Neural cell (in vitro differentiated cells): ENCODE data around the gene PRR5L. TPM values are rescaled to one million over a fixed set of nuclear protein-coding genes. Genes with fewer than 3 reads are reported as not detected.

Experiments used
- H2AFZ ChIP-seq: fragments of 200-600, 300-800 bp; sonication (generic), shearing (Covaris generic); 2 replicates; pipeline ENCODE4 v1.6.0; 2014; ENCODE audit warnings: low read depth, mild to moderate bottlenecking, antibody characterized with exemption, low read length, moderate library complexity
- H3F3A ChIP-seq: fragments of 200-600 bp; shearing (Covaris generic); 2 replicates; pipeline ENCODE4 v1.6.1; 2016; ENCODE audit warnings: mild to moderate bottlenecking, moderate library complexity, mixed read lengths, antibody characterized with exemption, low read length; ENCODE audit not compliant: insufficient read depth, poor library complexity, severe bottlenecking
- H3K27ac ChIP-seq: fragments of 200-600, 300-800 bp; sonication (generic), shearing (Covaris generic); 2 replicates; pipeline ENCODE4 v1.5.1; 2014; ENCODE audit warnings: mild to moderate bottlenecking, low read length, moderate library complexity
- H3K27me3 ChIP-seq: fragments of 300-800, 200-600 bp; sonication (generic), shearing (Covaris generic); 2 replicates; pipeline ENCODE4 v1.6.0; 2014; ENCODE audit warnings: mild to moderate bottlenecking, low read depth, low read length, moderate library complexity; ENCODE audit not compliant: insufficient read depth
- H3K36me3 ChIP-seq: fragments of 300-800, 200-600 bp; sonication (generic), shearing (Covaris generic); 2 replicates; pipeline ENCODE4 v1.5.1; 2014; ENCODE audit warnings: mild to moderate bottlenecking, antibody characterized with exemption, low read length, moderate library complexity; ENCODE audit not compliant: insufficient read depth
- H3K4me2 ChIP-seq: fragments of 300-800, 200-600 bp; sonication (generic), shearing (Covaris generic); 2 replicates; pipeline ENCODE4 v1.6.0; 2014; ENCODE audit warnings: mild to moderate bottlenecking, low read length
- H3K4me3 ChIP-seq: fragments of 300-800, 200-600 bp; sonication (generic), shearing (Covaris generic); 2 replicates; pipeline ENCODE4 v1.5.1; 2014; ENCODE audit warnings: mild to moderate bottlenecking, low read length, moderate library complexity
- H3K79me2 ChIP-seq: fragments of 200-600 bp; shearing (Covaris generic); replicated peaks from 2 replicates; pipeline ENCODE4 v1.6.0; 2014; ENCODE audit warnings: mild to moderate bottlenecking, low read length, moderate library complexity; ENCODE audit not compliant: insufficient read depth
- H3K9ac ChIP-seq: fragments of 300-800, 200-600 bp; sonication (generic), shearing (Covaris generic); 2 replicates; pipeline ENCODE4 v1.6.1; 2016; ENCODE audit warnings: mild to moderate bottlenecking, low read length, mixed read lengths
- H3K9me2 ChIP-seq: fragments of 200-600 bp; shearing (Covaris generic); 2 replicates; pipeline ENCODE4 v1.6.1; 2016; ENCODE audit warnings: mild to moderate bottlenecking, low read length, mixed read lengths; ENCODE audit not compliant: insufficient read depth
- H3K9me3 ChIP-seq: fragments of 200-600, 300-800 bp; sonication (generic), shearing (Covaris generic); 2 replicates; pipeline ENCODE4 v1.6.1; 2016; ENCODE audit warnings: mild to moderate bottlenecking, mixed run types, low read length, moderate library complexity, mixed read lengths
- H4K20me1 ChIP-seq: fragments of 200-600 bp; shearing (Covaris generic); 2 replicates; pipeline ENCODE4 v1.6.1; 2016; ENCODE audit warnings: mild to moderate bottlenecking, mixed run types; ENCODE audit not compliant: insufficient read depth
- CTCF ChIP-seq: fragments of 450-650 bp; IDR thresholded peaks from 2 replicates; pipeline ENCODE4 v1.5.1; 2014; ENCODE audit warnings: antibody characterized with exemption, mild to moderate bottlenecking, moderate library complexity; ENCODE audit not compliant: poor library complexity, severe bottlenecking
- EP300 ChIP-seq: fragments of 450-650 bp; conservative IDR thresholded peaks from 2 replicates; pipeline ENCODE4 v1.6.1; 2014; ENCODE audit warnings: antibody characterized with exemption, mild to moderate bottlenecking, moderate library complexity; ENCODE audit not compliant: poor library complexity, severe bottlenecking
- EZH2 ChIP-seq: fragments of 200-600, 300-800 bp; shearing (Covaris generic), sonication (generic); IDR thresholded peaks from 2 replicates; pipeline ENCODE4 v1.6.1; 2014; ENCODE audit warnings: antibody characterized with exemption, low read length, borderline replicate concordance, mild to moderate bottlenecking; ENCODE audit not compliant: insufficient read depth, poor library complexity, severe bottlenecking
- MXI1 ChIP-seq: fragments of 450-650 bp; conservative IDR thresholded peaks from 2 replicates; pipeline ENCODE4 v1.6.1; 2014; ENCODE audit warnings: antibody characterized with exemption, mild to moderate bottlenecking; ENCODE audit not compliant: poor library complexity, severe bottlenecking
- POLR2AphosphoS5 ChIP-seq: IDR thresholded peaks from 2 replicates; pipeline ENCODE4 v1.6.1; 2012
- RAD21 ChIP-seq: fragments of 450-650 bp; conservative IDR thresholded peaks from 2 replicates; pipeline ENCODE4 v1.6.1; 2014; ENCODE audit warnings: antibody characterized with exemption, mild to moderate bottlenecking, moderate library complexity
- REST ChIP-seq: IDR thresholded peaks from 2 replicates; pipeline ENCODE4 v1.6.1; 2012; ENCODE audit warnings: borderline replicate concordance
- SMC3 ChIP-seq: fragments of 450-650 bp; conservative IDR thresholded peaks from 2 replicates; pipeline ENCODE4 v1.6.1; 2014; ENCODE audit warnings: antibody characterized with exemption, mild to moderate bottlenecking, moderate library complexity; ENCODE audit not compliant: poor library complexity
- TAF1 ChIP-seq: IDR thresholded peaks from 2 replicates; pipeline ENCODE4 v1.6.1; 2012; ENCODE audit warnings: low read depth
- polyA plus RNA-seq: library from polyadenylated mRNA; depleted of rRNA; stranded (reverse); fragments of >200 nt; gene quantifications from 2 replicates; pipeline ENCODE4 v1.2.3, GENCODE V29; 2014

PRR5L gene
- polyA plus RNA-seq, 1 donor from 2014 or later, result 0.22 TPM

- H3K4me2 ChIP-seq, result no peak overlapping the region
- TF ChIP-seq RAD21, result no peak
- no peak for TF ChIP-seq MXI1
- TF ChIP-seq EP300, result no peak
- TF ChIP-seq CTCF, result no peak
- no peak for TF ChIP-seq SMC3
- no peak for TF ChIP-seq POLR2AphosphoS5
- TF ChIP-seq REST, result no peak
- no peak for TF ChIP-seq EZH2
- TF ChIP-seq TAF1, result no peak
- H3K36me3 ChIP-seq, result no peaks in the 10 kb centered on the region
- no peaks in the 10 kb centered on the region for H3F3A ChIP-seq
- H3K9me3 ChIP-seq, result no peaks in the 10 kb centered on the region
- no peak overlapping the region for H2AFZ ChIP-seq
- no peaks in the 10 kb centered on the region for H3K79me2 ChIP-seq
- no peaks in the 10 kb centered on the region for H3K9me2 ChIP-seq
- H3K4me3 ChIP-seq, result no peak overlapping the region
- H3K27ac ChIP-seq, result no peak overlapping the region
- no peaks in the 10 kb centered on the region for H4K20me1 ChIP-seq
- H3K9ac ChIP-seq, result no peak overlapping the region
- no peaks in the 10 kb centered on the region for H3K27me3 ChIP-seq
Observed at GRCh38 chr11:36407356-36407755, 111.3 kb downstream of the PRR5L start.

- Histone ChIP-seq H3K4me3 (no peak overlapping the region), H3F3A (no peaks in the 10 kb centered on the region), H3K27me3 (no peaks in the 10 kb centered on the region), H3K36me3 (no peaks in the 10 kb centered on the region), H3K4me2 (no peak overlapping the region), H4K20me1 (no peaks in the 10 kb centered on the region), H3K9ac (no peak overlapping the region), H3K9me2 (no peaks in the 10 kb centered on the region), H2AFZ (no peak overlapping the region), H3K27ac (no peak overlapping the region), H3K9me3 (no peaks in the 10 kb centered on the region), H3K79me2 (no peaks in the 10 kb centered on the region)
- no peak for TF ChIP-seq CTCF
- TF ChIP-seq EZH2, result no peak
- no peak for TF ChIP-seq EP300
- TF ChIP-seq REST, result no peak
- no peak for TF ChIP-seq POLR2AphosphoS5
- TF ChIP-seq RAD21, result no peak
- no peak for TF ChIP-seq SMC3
- no peak for TF ChIP-seq TAF1
Observed at GRCh38 chr11:36408498-36409136, 112.5 kb downstream of the PRR5L start.
